Measurements from ENCODE around the gene GDF2.

GDF2 gene

GRCh38 chr10:47317251-47317650 lies 5.0 kb upstream of the GDF2 start:
- Histone ChIP-seq H3K9me3 (ENCODE audit: control insufficient read depth, low read length) (no peaks in the 10 kb centered on the region), H3K9ac (no peak overlapping the region), H3K4me2 (ENCODE audit: low read length) (no peak overlapping the region), H3K36me3 (ENCODE audit: control insufficient read depth, insufficient read depth, low read length) (no peaks in the 10 kb centered on the region), H3K27me3 (ENCODE audit: control insufficient read depth, insufficient read depth, low read length) (no peaks in the 10 kb centered on the region), H3K4me1 (no peaks in the 10 kb centered on the region), H3K4me3 (ENCODE audit: low read depth, low read length) (no peak overlapping the region), H3K27ac (no peak overlapping the region), H3K79me2 (no peaks in the 10 kb centered on the region), H2AFZ (no peak overlapping the region)
- TF ChIP-seq CTCF (IDR thresholded peaks at IDR 0.05): no peak

- Histone ChIP-seq H3K36me3 (ENCODE audit: control insufficient read depth, insufficient read depth, low read length) (no peaks in the 10 kb centered on the region), H3K9ac (no peak overlapping the region), H3K27ac (no peak overlapping the region), H3K4me2 (ENCODE audit: low read length) (no peak overlapping the region), H3K9me3 (ENCODE audit: control insufficient read depth, low read length) (no peaks in the 10 kb centered on the region), H3K4me1 (no peaks in the 10 kb centered on the region), H2AFZ (no peak overlapping the region), H3K27me3 (ENCODE audit: control insufficient read depth, insufficient read depth, low read length) (no peaks in the 10 kb centered on the region), H3K4me3 (ENCODE audit: low read depth, low read length) (no peak overlapping the region), H3K79me2 (no peaks in the 10 kb centered on the region)
- TF ChIP-seq CTCF (IDR thresholded peaks at IDR 0.05): no peak
Measured at GRCh38 chr10:47318706-47319105, 3.5 kb upstream of the GDF2 start.

GRCh38 chr10:47319784-47320183 lies 2.5 kb upstream of the GDF2 start:
- Histone ChIP-seq H2AFZ (no peak overlapping the region), H3K9me3 (ENCODE audit: control insufficient read depth, low read length) (no peaks in the 10 kb centered on the region), H3K36me3 (ENCODE audit: control insufficient read depth, insufficient read depth, low read length) (no peaks in the 10 kb centered on the region), H3K4me3 (ENCODE audit: low read depth, low read length) (no peak overlapping the region), H3K27ac (no peak overlapping the region), H3K27me3 (ENCODE audit: control insufficient read depth, insufficient read depth, low read length) (no peaks in the 10 kb centered on the region), H3K4me2 (ENCODE audit: low read length) (no peak overlapping the region), H3K4me1 (no peaks in the 10 kb centered on the region), H3K9ac (no peak overlapping the region), H3K79me2 (no peaks in the 10 kb centered on the region)
- TF ChIP-seq CTCF (IDR thresholded peaks at IDR 0.05): no peak

- H2AFZ ChIP-seq: no peak overlapping the region
- no peaks in the 10 kb centered on the region for H3K9me3 ChIP-seq (ENCODE audit: control insufficient read depth, low read length)
- no peaks in the 10 kb centered on the region for H3K27me3 ChIP-seq (ENCODE audit: control insufficient read depth, insufficient read depth, low read length)
- H3K36me3 ChIP-seq (ENCODE audit: control insufficient read depth, insufficient read depth, low read length): no peaks in the 10 kb centered on the region
- H3K9ac ChIP-seq: no peak overlapping the region
- H3K79me2 ChIP-seq: no peaks in the 10 kb centered on the region
- no peak overlapping the region for H3K27ac ChIP-seq
- no peak for TF ChIP-seq CTCF (IDR thresholded peaks at IDR 0.05)
- H3K4me1 ChIP-seq: no peaks in the 10 kb centered on the region
- H3K4me3 ChIP-seq (ENCODE audit: low read depth, low read length): no peak overlapping the region
- no peak overlapping the region for H3K4me2 ChIP-seq (ENCODE audit: low read length)
Measured at GRCh38 chr10:47320812-47321211, 1.4 kb upstream of the GDF2 start.

GRCh38 chr10:47321521-47322195 lies 596 bp upstream of the GDF2 start:
- Histone ChIP-seq H3K4me2 (ENCODE audit: low read length) (no peak overlapping the region), H3K4me3 (ENCODE audit: low read depth, low read length) (no peak overlapping the region), H3K79me2 (no peaks in the 10 kb centered on the region), H2AFZ (no peak overlapping the region), H3K4me1 (no peaks in the 10 kb centered on the region), H3K36me3 (ENCODE audit: control insufficient read depth, insufficient read depth, low read length) (no peaks in the 10 kb centered on the region), H3K9me3 (ENCODE audit: control insufficient read depth, low read length) (no peaks in the 10 kb centered on the region), H3K27ac (no peak overlapping the region), H3K27me3 (ENCODE audit: control insufficient read depth, insufficient read depth, low read length) (no peaks in the 10 kb centered on the region), H3K9ac (no peak overlapping the region)
- no peak for TF ChIP-seq CTCF (IDR thresholded peaks at IDR 0.05)
